Measurements from ENCODE around the gene IFT52.

IFT52 gene, protein sequence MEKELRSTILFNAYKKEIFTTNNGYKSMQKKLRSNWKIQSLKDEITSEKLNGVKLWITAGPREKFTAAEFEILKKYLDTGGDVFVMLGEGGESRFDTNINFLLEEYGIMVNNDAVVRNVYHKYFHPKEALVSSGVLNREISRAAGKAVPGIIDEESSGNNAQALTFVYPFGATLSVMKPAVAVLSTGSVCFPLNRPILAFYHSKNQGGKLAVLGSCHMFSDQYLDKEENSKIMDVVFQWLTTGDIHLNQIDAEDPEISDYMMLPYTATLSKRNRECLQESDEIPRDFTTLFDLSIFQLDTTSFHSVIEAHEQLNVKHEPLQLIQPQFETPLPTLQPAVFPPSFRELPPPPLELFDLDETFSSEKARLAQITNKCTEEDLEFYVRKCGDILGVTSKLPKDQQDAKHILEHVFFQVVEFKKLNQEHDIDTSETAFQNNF

DNA sequence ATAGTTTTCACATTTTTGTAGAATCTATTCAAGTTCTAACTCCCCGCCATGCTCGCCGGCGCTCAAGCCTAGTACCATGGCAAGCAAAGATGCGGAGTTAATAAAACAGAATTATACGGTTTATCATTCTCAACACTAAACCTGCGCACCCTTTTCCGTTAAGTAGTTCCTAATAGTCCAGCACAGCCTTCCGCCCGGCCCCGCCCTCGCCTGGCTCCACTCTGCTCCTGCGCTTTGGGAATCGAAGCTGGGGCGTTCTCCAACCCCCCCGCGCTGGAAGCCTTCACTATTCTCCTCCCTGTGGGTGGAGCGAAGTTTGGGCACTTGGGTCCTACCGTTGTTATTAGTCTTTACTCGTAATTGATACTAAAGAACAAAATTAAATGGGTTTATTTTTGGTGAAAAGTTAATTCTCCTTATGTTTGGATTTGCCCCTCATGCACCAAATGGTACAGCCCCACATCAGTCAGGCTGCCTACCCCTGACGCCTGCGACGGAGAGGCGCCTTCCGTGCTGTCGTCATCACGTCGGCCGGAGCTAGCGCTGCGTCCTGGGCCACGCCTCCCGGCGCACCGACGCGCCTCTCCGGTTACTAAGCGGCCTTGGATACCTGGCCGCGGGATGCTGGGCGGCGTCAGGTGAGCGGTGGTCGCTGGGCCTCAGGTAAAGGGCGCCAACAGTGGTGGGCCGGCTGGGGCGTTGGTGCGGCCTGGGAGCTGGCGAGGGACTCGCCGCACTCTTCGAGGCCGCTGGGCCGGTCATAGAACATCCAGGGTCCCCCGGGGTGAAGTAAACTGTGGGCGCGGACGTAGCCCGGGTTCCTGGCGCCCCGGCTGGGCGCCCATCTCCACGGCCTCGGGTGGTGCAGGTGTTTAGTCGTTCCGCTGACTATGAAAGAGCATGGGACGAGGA, at the start of gene IFT52:
TSS of gene IFT52 (plus strand) at position 546 of the 912 bp plus-strand sequence. CDS start 3,762 bp downstream, outside the sequence.
- peak; percentile 90 for DNase-seq

DNA sequence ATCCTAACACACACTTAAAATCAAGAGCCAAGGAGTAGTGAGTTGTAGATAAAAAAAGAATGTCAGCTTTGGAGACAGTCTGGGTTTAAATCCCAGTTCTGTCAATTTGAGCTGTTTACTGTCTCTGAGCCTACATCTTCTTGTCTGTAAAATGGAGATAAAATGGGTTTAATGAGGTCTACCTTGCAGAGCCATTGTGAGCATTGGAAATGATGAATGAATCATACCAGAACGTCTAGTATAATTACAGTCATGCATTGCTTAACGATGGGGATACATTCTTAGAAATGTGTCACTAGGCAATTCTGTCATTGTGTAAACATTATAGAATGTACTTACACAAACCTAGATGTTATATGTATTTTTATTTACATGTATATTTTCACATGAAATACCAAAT, 49.5 kb upstream of the IFT52 start:
- no peak for DNase-seq

DNA sequence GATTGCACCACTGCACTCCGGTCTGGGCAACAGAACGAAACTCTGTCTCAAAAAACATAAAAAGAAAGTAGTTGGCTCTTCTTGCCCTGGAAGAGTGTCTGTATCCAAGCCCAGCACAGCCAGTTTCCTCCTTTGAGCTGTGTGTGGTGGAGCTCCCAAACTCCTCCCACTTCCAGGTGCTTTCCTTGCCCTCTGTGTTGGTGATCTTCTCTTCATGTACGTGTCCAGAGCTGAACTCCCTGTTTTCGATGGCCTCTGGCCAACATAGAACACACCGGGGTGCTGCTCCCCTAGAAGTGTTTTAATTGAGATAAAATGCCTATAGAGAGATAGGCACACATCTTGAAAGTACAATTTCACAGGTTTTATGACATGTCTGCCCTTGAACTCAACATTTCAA, 48.6 kb upstream of the IFT52 start:
- no peak for DNase-seq

DNA sequence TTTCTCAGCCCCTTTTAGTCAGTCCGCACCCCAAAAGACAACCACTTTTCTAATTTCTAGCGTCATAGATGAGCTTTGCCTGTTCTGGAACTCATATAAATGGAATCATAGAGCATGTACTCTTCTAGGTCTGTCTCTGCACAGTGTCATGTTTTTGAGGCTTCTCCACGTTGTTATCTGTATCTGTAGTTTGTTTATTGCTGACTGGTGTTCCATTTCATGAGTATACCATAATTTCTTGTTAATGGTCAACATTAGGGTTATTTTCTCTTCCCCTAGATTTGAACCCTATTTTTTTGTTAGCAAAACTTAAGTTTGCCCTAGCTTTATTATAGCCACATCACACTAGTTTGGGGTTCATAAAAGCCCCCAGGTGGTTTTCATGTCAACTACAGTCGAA, 48.1 kb upstream of the IFT52 start:
- no peak for DNase-seq

DNA sequence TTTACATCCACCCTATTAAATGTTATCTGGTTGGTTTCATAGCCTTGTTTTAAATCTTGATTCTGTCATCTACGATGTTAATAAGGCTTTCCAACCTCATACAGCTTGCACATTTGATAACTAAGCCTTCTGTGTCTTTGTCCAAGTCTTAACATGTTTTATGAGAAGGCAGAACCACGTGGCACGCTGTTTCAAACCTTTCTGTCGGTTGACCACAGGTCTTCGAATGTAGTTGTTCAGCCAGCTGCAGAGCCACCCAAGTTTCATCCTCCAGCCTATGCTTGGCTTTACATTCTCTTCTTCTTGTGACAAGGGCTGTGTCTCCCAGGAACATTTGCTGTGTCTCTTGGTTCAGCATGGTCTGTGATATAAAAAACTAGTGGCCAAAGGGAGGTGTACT, 47.6 kb upstream of the IFT52 start:
- no peak for DNase-seq

DNA sequence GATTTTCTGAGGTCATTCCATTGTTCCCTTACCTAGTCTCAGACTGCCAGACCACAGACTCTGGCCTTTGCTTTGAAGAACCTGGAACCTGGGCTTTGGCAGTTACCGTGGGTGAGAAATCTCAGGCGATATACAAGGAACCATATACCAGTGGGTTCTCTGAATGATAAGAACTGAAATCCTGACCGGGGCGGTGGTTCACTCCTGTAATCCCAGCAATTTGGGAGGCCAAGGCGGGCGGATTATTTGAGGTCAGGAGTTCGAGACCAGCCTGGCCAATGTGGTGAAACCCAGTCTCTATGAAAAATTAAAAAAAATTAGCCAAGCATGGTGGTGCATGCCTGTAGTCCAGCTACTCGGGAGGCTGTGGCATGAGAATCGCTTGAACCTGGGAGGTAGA, 46.2 kb upstream of the IFT52 start:
- no peak for DNase-seq

DNA sequence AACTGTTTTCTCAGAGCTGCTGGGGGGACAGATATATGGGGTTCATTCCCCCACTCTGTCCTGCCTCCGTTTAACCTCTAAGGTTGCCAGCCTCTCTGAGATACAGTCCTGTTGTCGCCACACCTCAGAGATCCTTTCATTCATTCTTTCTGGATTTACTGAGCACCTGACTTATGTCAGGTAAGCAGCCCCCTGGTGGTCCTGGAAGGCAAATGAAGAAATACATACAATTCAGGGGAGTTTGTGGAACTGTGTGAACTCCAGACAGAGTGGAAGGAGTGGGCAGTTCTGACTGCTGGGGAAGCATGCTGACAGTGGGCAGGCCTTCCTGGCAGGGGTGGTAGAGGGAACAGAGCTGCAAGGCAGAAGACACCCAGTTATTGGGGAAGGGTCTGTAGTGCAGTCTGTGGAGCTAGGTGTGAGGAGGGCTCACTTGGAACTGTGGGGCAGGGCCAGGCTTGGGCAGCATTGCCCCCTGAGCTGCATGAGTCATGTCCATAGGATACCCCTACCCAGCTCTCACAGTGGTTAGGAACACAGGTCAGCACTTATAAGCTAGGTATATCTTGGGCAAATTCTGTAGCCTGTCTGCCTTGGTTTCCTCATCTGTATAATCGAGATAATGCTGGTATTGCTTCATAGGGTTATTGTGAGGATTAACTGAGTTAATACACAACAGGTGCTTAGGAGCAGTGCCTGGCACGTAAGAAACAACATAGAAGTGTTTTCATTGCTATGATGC, 44.7 kb upstream of the IFT52 start:
- no peak for DNase-seq

DNA sequence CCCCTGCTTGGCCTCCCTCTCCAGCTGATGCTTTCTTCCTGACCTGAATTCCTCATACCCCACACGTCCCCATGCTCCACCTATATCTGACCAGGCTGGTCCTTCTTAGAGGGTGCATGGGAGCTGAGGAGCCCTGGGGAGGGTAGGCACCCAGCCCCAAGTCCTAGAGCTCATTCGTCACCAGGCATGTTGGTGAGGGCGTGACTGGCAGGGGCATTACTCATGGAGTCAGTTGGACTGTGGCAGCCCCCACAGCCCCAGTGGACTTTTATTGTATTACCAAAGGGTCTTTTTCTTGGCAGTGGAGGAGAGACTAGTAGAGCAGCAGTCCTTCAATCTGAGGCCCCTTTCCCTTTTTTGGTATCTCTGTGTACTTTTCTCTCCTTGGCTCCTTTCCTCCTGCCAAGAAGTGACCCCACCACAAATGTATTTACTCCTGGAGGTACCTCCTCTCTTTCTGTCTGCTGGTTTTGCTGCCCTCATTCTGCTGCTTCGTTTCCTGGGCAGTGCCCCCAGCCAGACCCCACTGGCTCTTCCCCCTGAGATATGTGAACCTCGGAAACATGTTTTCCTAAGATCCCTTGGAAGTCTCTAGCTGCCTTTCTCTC, 42.4 kb upstream of the IFT52 start:
- no peak for DNase-seq

DNA sequence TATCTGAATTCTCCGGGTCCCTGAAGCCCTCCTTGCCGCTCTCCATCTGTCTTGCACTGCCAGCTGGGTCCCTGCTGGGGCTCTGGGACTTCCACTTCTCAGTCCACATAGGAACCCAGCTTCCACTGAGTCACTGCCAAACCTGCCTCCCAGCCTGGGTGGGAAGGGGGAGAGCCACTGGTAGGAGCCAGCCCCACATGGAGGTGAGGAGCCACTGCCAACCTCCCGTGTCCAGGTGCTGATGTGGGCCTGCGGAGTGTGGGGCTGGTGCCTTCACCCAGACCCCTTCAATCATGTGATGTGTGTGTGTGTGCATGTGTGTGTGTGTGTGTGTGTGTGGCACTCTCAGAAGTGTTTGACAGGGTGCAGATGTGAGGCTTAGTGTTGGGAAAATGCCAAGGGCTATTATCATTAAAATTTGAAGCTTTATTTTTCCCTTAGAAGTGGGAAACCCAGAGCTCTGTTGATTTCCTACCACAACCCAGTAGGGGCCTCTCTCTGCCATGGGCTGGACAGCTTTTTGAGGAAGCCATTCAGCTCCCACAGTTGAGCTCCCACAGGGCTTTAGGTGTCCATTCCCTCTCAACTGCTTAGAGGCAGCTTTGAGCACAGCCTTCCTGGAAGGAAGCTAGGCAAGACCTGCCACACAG, 41.2 kb upstream of the IFT52 start:
- DNase-seq = no peak

DNA sequence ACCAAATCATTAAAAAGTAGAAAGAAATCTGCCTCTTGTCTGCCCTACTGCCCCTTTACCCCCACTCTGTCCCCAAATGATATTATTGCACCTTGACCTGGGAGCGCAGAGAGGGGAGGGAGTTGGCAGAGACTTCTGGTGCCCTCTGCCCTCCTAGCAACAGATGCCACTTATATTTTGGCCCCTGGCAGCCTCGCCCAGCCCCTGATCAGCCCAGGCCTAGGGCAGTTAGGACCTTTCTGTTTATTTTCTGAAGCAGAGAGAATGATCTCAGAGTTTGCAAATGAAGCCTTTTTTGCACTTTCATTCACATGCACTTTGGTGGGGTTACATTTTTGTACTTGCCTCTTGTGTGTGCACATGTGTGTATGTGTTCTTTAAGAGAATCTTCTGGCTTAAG, 40.3 kb upstream of the IFT52 start:
- DNase-seq = no peak

DNA sequence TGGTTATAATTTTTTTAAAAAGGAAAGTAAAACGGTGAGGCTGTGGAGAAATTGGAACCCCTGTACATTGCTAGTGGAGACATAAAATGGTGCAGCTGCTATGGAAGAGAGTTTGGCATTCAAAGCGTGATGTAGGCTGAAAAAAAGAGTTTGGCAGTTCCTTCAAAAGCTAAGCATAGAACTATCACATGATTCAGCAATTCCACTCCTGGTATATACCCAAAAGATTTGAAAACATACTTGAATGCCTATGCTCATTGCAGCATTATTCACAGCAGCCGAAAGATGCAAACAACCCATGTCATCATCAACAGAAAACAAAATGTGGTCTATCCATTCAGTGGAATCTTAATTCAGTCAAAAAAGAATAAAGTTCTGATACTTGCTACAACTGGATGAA, 36.4 kb upstream of the IFT52 start:
- no peak for DNase-seq

DNA sequence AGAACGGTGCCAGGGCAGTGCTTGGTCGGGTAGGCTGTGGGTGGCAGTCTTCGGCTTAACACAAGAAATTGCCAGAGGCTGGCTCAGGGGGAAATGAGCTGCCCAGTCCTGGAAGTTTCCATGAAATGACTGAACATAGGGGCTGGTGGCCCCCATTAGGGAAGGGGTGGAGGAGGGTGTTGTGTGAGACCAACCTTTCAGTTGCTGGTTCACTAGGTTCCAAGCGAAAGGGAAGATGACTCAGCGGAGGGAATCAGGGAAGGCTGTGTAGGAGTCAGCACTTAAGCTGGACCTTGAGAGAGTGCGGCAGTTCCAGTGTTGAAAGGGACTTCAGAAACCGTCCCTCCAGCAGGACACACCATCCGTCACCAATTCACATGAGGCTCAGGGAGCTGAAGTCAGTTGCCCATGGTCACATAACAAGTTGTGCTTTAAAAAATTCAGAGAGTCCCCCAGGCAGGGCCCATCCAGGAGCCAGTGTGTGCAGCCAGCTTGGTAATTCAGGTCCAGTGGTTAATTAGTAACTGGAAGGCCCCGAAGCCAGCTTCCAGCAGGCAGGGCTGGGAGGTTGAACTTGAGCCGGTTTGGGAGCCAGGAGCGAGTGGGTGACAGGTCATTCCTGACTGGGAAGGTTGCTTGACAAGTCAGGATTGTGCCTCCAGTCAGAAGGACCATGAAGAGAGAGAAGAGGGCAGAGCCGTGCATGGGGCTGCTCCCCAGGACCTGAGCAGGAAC, 32.2 kb upstream of the IFT52 start, which contains the start of gene SGK2:
TSS of gene SGK2 (plus strand) at position 616 of the 735 bp plus-strand sequence. CDS start 7,469 bp downstream, outside the sequence.
- no peak for DNase-seq

DNA sequence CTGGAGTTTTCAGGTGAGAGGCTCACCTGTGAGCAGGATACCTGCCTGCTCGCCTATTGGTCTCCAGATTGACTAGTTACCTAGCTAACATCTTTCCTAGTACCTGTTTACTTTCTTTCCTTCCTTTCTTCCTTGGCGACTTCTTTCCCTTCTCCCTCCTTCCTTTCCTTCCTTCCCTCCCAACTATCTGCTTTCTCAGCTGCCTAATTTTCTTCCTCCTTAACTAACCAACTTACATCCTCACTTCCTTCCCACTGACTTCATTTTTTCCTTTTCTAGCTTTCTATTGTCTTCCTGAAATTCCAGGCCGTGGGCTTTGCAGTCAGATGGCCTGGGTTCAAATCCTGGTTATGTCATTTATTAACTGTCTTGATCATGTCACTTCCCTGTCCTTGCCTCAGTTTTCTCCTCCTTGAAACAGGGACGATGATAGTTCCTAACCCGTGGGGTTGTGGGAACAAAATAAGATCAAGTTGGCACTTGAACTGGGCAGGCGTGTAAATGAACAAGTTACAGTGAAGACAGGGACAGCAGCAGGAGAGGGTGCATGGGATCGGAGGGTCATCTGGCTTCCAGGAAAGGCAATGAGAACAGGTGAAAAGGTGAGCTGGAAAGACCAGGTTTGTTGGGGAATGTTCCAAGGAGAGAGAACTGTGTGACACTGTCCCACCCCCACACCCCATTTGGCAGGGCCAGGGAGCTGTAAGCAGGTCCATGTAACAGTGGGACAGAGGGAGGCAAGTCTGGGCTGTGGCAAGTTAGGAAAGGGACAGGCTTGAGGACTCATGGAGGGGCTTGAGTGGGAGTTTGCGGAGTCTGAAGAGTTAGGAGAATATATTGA, 31.4 kb upstream of the IFT52 start:
- no peak for DNase-seq

DNA sequence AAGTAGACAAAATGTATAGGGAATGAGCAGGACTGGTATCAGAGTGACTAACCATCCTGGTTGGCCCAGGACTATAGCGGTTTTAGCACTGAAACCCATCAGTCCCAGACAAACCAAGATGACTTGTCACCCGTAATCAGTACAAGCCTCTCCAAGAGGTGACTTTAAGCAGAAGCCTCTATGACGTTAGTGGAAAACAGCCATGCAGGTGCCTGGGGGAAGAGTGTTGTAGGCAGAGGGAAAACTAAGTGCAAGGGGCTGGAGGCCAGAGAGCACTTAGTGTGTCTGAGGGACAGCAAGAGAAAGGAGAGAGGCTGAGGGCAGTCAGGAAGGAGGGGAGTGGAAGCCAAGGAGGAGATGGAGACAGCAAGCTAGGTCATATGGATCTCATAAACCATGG, 29.8 kb upstream of the IFT52 start:
- DNase-seq = no peak

DNA sequence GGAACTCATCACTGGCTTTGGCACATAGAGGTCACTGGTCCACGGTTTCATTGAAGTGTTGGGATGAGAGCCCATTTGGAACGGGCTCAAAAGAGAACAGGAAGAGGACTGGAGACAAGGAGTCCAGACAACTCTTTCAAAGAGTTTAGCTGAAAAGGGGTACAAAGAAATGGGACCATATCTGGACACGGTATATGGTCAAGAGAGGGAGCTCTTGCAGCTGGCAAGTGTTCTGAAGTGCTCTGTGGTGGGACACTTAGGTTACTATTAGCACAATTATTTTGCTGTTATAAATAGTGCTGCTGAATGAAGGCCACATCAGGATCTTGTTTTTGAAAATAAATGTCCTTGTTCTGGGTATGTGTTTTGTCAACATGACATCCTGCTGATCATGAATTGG, 27.3 kb upstream of the IFT52 start:
- no peak for DNase-seq

DNA sequence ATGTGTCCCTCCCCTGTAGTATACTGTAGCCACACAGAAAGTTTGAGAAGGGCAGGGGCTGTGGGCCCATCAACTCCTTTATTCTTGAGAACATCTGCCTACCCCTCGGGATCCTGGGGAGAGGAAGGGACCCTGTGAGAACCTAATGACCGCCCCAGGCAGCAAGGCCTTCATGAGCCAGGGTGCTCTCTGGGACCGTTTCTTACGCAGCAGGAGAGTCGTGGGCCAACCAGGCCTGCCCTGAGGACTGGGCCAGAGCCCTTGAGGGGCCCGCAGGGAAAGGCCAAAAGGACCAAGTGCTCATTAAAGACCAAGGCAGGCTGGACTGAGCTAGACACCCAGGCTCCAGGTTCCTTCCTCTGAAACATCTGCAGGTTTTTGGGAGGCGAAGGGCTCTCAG, 26.7 kb upstream of the IFT52 start:
- DNase-seq = no peak

DNA sequence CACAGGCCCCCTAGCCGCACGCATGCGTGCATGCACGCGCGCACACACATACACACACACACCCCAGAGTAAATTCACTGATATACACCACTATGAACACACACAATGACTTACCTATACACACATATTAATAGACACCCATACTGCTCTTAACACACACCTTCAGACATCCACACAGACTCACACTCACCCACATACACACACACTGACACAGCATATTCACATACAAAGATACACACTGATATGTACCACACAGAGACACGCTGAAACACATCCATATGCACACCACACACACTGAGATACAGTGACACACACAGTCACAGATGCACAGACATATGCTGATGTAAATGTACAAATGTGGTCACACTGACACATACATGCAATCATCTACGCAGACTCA, 26.3 kb upstream of the IFT52 start:
- no peak for DNase-seq

DNA sequence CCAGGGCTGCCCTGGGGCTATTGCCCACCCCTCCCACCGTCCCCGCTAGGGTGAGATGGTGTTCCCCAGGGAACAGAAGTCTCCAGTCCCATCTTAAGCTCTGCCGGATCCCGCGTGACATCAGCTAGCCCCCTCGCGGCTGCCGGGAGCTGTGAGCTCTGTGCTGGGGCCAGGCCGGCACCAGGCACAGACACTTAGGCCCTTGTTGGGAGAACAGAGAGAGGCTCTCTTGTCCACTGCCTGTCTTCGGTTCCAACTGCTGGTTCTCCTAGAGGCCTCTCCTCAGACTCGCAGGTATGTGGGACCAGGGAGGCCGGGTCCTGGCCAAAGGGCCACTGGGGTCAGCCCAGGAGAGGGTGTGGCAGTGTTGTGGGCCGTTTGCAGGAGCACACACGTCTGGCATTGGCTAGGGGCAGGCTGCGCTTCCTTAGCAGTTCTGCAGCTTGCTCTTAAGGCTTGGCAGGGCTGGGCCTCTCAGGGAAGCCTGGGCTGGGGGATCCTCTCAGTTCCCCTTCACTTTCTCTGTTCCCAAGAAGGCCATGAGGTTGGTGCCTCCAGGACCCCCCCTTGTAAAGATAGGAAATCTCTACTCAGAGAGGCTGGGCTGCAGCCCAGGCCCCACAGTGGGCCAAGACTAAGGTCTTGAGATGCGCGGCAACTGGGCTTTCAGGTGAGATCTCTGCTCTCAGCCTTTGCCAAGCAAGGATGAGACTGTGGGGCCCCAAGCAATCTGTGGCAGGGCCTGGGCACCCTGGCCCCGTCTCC, 25.6 kb upstream of the IFT52 start:
- DNase-seq = no peak

DNA sequence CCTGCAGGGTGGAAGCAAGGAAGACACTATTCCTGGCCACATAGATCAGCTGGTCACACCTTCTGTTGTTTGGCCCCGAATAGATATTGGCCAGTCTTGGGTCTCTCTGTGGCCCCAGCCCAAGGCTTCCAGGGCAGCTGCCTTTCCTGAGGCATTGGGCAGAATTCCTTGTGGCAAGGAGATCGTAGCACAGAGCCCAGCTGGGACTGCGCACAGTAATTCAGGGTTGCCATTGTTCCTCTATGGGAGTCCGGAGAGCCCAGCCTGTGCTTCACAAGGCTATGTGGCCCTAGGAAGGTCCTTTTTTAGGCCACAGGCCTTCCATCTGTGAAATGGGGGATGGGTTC, 25.0 kb upstream of the IFT52 start:
- DNase-seq = no peak

DNA sequence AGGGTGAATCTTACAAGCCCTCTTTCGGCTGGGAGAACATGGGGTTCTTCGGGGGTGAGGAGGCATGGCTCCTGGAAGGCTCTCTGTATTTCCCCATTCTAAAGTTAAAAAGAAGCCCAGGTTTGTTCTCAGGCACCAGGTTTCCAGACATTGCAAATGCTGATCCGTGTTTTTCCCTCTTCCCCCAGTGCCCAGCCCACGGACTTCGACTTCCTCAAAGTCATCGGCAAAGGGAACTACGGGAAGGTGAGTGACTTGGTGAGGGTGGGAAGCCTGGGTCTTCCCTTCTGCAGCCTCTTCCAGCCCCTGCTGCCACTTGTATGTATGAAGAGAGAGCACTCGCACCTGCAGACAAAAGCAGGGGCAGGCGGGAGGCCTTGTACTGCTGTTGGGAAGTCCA, 23.3 kb upstream of the IFT52 start:
- DNase-seq = no peak

Data from stimulated activated CD8-positive, alpha-beta memory T cell treated with anti-CD3 and anti-CD28 coated beads, Interleukin-4, amount 100 ng/mL, for 48 hours (primary cell).